PFSK-1 (cell line): ENCODE measurements around the gene B3GALT4.

Experiments
- FOXP2 ChIP-seq: optimal IDR thresholded peaks from 2 replicates; pipeline ENCODE3; 2011; ENCODE audit warnings: borderline replicate concordance, control low read depth, inconsistent platforms; ENCODE audit not compliant: insufficient read depth; ENCODE audit errors: extremely low read length, extremely low read depth
- POLR2AphosphoS5 ChIP-seq: IDR thresholded peaks from 2 replicates; pipeline ENCODE4 v1.6.1; 2012; ENCODE audit warnings: low read depth, mild to moderate bottlenecking, control low read depth, low read length, moderate library complexity
- SIN3A ChIP-seq: IDR thresholded peaks from 2 replicates; pipeline ENCODE4 v1.6.1; 2012; ENCODE audit warnings: mild to moderate bottlenecking, low read length, moderate library complexity, borderline replicate concordance; ENCODE audit not compliant: insufficient read depth
- TAF1 ChIP-seq: IDR thresholded peaks from 2 replicates; pipeline ENCODE4 v1.6.1; 2012; ENCODE audit warnings: low read length, control low read depth, borderline replicate concordance; ENCODE audit not compliant: insufficient read depth
- TF ChIP-seq, protein P1 (sequence below), 2 experiments: IDR thresholded peaks; 2 replicates each; pipeline versions ENCODE4 v1.6.1 to v1.8.0; 2011 to 2012; ENCODE audit warnings: low read depth in 2 of 2, low read length in 2 of 2, control low read depth in 1 of 2, inconsistent platforms in 1 of 2, mild to moderate bottlenecking in 1 of 2, moderate library complexity in 1 of 2; ENCODE audit not compliant: insufficient read depth in 1 of 2

DNA sequence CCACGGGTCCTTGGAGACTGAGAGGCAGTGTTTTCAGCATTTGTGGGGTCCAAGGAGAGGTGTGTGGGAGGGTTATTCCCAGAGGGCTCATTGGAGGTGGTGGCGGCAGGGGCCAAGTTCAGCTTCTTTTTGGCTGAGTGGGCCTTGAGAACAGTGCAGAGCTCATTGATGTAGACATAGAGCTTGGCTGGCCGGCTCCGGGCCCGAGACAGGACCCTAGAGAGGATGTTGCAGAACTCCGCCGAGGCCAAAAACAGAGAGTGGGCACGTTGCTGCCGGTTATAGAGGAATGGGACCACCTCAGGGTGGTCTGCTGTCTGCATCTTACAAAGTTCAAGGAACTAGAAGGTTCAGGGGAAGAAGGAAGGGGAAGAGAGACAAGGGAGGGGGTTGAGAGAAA is 44.3 kb downstream of the B3GALT4 start:
- TF ChIP-seq FOXP2 (no peak), POLR2AphosphoS5 (no peak), TAF1 (no peak), SIN3A (no peak)
- TF ChIP-seq, protein P1, sequence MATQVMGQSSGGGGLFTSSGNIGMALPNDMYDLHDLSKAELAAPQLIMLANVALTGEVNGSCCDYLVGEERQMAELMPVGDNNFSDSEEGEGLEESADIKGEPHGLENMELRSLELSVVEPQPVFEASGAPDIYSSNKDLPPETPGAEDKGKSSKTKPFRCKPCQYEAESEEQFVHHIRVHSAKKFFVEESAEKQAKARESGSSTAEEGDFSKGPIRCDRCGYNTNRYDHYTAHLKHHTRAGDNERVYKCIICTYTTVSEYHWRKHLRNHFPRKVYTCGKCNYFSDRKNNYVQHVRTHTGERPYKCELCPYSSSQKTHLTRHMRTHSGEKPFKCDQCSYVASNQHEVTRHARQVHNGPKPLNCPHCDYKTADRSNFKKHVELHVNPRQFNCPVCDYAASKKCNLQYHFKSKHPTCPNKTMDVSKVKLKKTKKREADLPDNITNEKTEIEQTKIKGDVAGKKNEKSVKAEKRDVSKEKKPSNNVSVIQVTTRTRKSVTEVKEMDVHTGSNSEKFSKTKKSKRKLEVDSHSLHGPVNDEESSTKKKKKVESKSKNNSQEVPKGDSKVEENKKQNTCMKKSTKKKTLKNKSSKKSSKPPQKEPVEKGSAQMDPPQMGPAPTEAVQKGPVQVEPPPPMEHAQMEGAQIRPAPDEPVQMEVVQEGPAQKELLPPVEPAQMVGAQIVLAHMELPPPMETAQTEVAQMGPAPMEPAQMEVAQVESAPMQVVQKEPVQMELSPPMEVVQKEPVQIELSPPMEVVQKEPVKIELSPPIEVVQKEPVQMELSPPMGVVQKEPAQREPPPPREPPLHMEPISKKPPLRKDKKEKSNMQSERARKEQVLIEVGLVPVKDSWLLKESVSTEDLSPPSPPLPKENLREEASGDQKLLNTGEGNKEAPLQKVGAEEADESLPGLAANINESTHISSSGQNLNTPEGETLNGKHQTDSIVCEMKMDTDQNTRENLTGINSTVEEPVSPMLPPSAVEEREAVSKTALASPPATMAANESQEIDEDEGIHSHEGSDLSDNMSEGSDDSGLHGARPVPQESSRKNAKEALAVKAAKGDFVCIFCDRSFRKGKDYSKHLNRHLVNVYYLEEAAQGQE (IDR thresholded peaks at IDR 0.05; ENCODE audit: insufficient read depth in 1 of 2, low read depth in 2 of 2, low read length in 2 of 2): no peak
